ENCODE results near the gene USP3.

The USP3 gene

DNA sequence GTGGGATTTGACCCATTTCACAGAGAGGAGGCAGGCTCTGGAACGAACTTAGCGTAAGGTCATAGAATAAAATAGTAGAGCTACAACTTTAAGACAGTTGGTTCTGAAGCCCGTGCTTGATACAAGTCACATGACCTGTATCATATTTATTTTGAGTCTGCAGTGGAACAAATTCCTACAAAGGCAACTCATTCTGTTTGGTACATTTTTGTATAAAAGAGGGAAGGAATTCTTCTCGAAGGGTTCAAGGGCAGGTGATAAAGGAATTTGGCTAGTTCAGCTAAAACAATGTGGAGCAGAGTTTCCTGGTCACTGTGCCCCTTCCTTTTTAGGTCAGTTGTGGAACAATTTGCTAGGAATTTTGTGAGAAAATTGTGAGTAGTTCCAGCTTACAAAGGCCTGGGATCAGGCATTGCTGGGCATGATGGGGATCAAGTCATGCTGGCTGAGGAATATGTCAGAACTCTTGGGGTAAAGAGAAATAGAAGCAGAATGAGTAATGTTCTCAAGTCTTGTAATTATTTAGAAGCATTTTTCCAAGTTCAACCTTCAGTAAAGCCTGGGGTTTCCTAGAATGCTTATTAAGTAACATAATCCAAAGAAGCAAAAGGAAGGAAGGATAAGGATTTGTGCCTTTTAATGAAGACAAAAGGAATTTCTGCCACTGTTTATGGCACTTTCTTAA lies 19.1 kb downstream of the USP3 start:
- TF ChIP-seq POLR2AphosphoS5 (IDR thresholded peaks at IDR 0.05; ENCODE audit: low read depth, low read length) = no peak
- no peak for TF ChIP-seq REST (IDR thresholded peaks at IDR 0.05; ENCODE audit: insufficient read depth in 1 of 2, low read depth in 2 of 2, low read length in 2 of 2)
- TF ChIP-seq FOXP2 (optimal IDR thresholded peaks at IDR 0.05; ENCODE audit: borderline replicate concordance, extremely low read depth, extremely low read length, insufficient read depth) = no peak
- no peak for TF ChIP-seq SIN3A (IDR thresholded peaks at IDR 0.05; ENCODE audit: borderline replicate concordance, insufficient read depth, low read length)
- TF ChIP-seq TAF1 (IDR thresholded peaks at IDR 0.05; ENCODE audit: borderline replicate concordance, insufficient read depth, low read length) = no peak

- TF ChIP-seq TAF1 (IDR thresholded peaks at IDR 0.05; ENCODE audit: borderline replicate concordance, insufficient read depth, low read length) (no peak), FOXP2 (optimal IDR thresholded peaks at IDR 0.05; ENCODE audit: borderline replicate concordance, extremely low read depth, extremely low read length, insufficient read depth) (no peak), REST (IDR thresholded peaks at IDR 0.05; ENCODE audit: insufficient read depth in 1 of 2, low read depth in 2 of 2, low read length in 2 of 2) (no peak), SIN3A (IDR thresholded peaks at IDR 0.05; ENCODE audit: borderline replicate concordance, insufficient read depth, low read length) (no peak), POLR2AphosphoS5 (IDR thresholded peaks at IDR 0.05; ENCODE audit: low read depth, low read length) (no peak)
These were observed 20.1 kb downstream of the USP3 start for GRCh38 chr15:63524316-63525015.

DNA sequence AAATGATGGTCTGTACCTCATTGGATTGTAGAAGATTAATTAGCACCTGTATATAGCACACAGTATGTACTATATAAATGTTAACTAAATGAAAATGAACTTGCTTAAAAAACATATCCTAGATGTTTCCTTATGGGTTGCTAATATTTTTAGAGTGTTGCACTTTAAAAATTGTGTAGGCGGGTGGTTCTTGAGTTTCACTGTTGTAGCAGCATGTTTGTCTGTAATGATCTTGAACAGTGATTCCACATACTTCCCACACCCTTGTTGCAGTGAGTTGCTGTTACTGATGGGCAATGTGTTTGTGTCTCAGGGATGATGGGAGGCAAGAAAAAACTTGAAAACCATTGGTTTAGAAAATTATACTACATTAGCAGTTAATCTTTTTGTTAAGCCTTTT lies 22.0 kb downstream of the USP3 start:
- TF ChIP-seq REST (IDR thresholded peaks at IDR 0.05; ENCODE audit: insufficient read depth in 1 of 2, low read depth in 2 of 2, low read length in 2 of 2) (no peak), FOXP2 (optimal IDR thresholded peaks at IDR 0.05; ENCODE audit: borderline replicate concordance, extremely low read depth, extremely low read length, insufficient read depth) (no peak), POLR2AphosphoS5 (IDR thresholded peaks at IDR 0.05; ENCODE audit: low read depth, low read length) (no peak), TAF1 (IDR thresholded peaks at IDR 0.05; ENCODE audit: borderline replicate concordance, insufficient read depth, low read length) (no peak), SIN3A (IDR thresholded peaks at IDR 0.05; ENCODE audit: borderline replicate concordance, insufficient read depth, low read length) (no peak)

GRCh38 chr15:63528138-63528659 lies 23.8 kb downstream of the USP3 start:
- TF ChIP-seq SIN3A (IDR thresholded peaks at IDR 0.05; ENCODE audit: borderline replicate concordance, insufficient read depth, low read length) (no peak), REST (IDR thresholded peaks at IDR 0.05; ENCODE audit: insufficient read depth in 1 of 2, low read depth in 2 of 2, low read length in 2 of 2) (no peak), FOXP2 (optimal IDR thresholded peaks at IDR 0.05; ENCODE audit: borderline replicate concordance, extremely low read depth, extremely low read length, insufficient read depth) (no peak), POLR2AphosphoS5 (IDR thresholded peaks at IDR 0.05; ENCODE audit: low read depth, low read length) (no peak), TAF1 (IDR thresholded peaks at IDR 0.05; ENCODE audit: borderline replicate concordance, insufficient read depth, low read length) (no peak)

Measured in PFSK-1 (cell line).